Right hindlimb (tissue), 1 donor: Measurements from ENCODE around the gene ARHGAP6.
"Not testable (repeated sequence)": the region's sequence is repeated elsewhere in the genome, so short reads cannot be mapped to it uniquely, and the experiment has no call there.

Experiments used
- DNase-seq: peaks from one replicate; pipeline ENCODE4 v3.0.0-alpha.2; 2018

The ARHGAP6 gene

GRCh38 chrX:11509786-11510185 is 155.9 kb downstream of the ARHGAP6 start:
- DNase-seq: no peak

- DNase-seq: no peak
Observed at GRCh38 chrX:11504234-11504633, 161.5 kb downstream of the ARHGAP6 start.

- DNase-seq: peak; percentile 80
Observed at GRCh38 chrX:11499076-11500044, 166.4 kb downstream of the ARHGAP6 start.

GRCh38 chrX:11491375-11491774 is 174.3 kb downstream of the ARHGAP6 start:
- not testable (repeated sequence) for DNase-seq

GRCh38 chrX:11484290-11484689 is 181.4 kb downstream of the ARHGAP6 start:
- DNase-seq: no peak

GRCh38 chrX:11481035-11481434 is 184.7 kb downstream of the ARHGAP6 start:
- DNase-seq: no peak

GRCh38 chrX:11480626-11481025 is 185.1 kb downstream of the ARHGAP6 start:
- DNase-seq: no peak

GRCh38 chrX:11478911-11479310 is 186.8 kb downstream of the ARHGAP6 start:
- DNase-seq: no peak

GRCh38 chrX:11478026-11478425 is 187.7 kb downstream of the ARHGAP6 start:
- no peak for DNase-seq

- no peak for DNase-seq
Observed at GRCh38 chrX:11474576-11474975, 191.1 kb downstream of the ARHGAP6 start.

- DNase-seq: no peak
Observed at GRCh38 chrX:11474021-11474420, 191.7 kb downstream of the ARHGAP6 start.

- DNase-seq: no peak
Observed at GRCh38 chrX:11472879-11473278, 192.8 kb downstream of the ARHGAP6 start.

- DNase-seq: no peak
Observed at GRCh38 chrX:11472381-11472780, 193.3 kb downstream of the ARHGAP6 start.

- no peak for DNase-seq
Observed at GRCh38 chrX:11470250-11470974, 195.3 kb downstream of the ARHGAP6 start.

GRCh38 chrX:11465648-11466411 is 199.9 kb downstream of the ARHGAP6 start:
- no peak for DNase-seq

GRCh38 chrX:11464836-11465463 is 200.8 kb downstream of the ARHGAP6 start:
- no peak for DNase-seq

- no peak for DNase-seq
Observed at GRCh38 chrX:11464380-11464779, 201.3 kb downstream of the ARHGAP6 start.

- DNase-seq: no peak
Observed at GRCh38 chrX:11462648-11463047, 203.1 kb downstream of the ARHGAP6 start.

- no peak for DNase-seq
Observed at GRCh38 chrX:11462136-11462535, 203.6 kb downstream of the ARHGAP6 start.

- no peak for DNase-seq
Observed at GRCh38 chrX:11461201-11462001, 204.3 kb downstream of the ARHGAP6 start.

- no peak for DNase-seq
Observed at GRCh38 chrX:11460347-11460746, 205.4 kb downstream of the ARHGAP6 start.

- peak; percentile 48 for DNase-seq
Observed at GRCh38 chrX:11458170-11458569, 207.6 kb downstream of the ARHGAP6 start.
